GM21528 (cell line): ENCODE results near the gene BCCIP.

Experiments used
- ATAC-seq: cut with Tn5 transposase; IDR thresholded peaks from one replicate; pipeline ENCODE4 v1.9.1; 2021; ENCODE audit warnings: mild to moderate bottlenecking, moderate library complexity; ENCODE audit not compliant: unreplicated experiment, low FRiP score

The BCCIP gene

GRCh38 chr10:125797424-125797823 is 25.9 kb upstream of the BCCIP start:
- ATAC-seq: no peak

- ATAC-seq: no peak
Observed at GRCh38 chr10:125797994-125798662, 25.2 kb upstream of the BCCIP start.

GRCh38 chr10:125799451-125800182 is 23.7 kb upstream of the BCCIP start:
- ATAC-seq: no peak

DNA sequence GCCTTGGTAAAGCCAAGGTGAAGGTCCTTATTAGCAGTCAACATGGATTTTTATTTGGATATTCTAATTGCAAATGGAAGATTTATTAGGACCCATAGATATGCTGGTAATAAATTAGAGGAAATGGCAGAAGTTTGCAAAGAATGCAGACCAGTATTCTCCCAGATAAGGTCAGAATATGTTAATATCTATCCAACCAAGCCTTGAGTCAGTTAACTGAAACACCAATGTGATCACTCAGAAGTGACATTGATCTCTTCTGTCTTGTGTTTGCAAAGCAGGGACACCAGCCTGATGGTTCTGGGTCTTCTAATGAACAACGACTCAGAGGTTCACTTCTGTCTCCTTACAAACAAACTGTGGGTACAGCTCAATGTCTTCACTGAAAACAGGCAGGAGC is 21.8 kb upstream of the BCCIP start:
- ATAC-seq: no peak

DNA sequence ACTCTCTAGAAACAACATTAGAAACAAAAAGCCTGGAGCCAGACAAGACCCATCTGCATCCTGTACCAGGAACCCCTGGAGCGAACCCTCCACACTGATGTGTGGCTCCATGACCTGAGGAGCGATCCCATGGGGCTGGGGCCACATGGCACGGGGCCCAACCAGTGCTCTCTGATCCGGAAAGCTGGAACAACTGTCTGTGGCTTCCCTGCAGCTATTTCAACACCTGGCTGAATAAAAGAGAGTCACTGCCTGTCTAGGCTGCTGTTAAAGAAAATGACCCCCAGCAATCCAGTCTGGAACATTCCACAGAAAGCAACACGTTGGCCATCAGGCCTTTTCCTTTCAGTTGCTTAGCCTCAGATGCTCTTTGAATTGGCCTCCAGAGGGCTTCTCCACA is 21.2 kb upstream of the BCCIP start:
- ATAC-seq: no peak

DNA sequence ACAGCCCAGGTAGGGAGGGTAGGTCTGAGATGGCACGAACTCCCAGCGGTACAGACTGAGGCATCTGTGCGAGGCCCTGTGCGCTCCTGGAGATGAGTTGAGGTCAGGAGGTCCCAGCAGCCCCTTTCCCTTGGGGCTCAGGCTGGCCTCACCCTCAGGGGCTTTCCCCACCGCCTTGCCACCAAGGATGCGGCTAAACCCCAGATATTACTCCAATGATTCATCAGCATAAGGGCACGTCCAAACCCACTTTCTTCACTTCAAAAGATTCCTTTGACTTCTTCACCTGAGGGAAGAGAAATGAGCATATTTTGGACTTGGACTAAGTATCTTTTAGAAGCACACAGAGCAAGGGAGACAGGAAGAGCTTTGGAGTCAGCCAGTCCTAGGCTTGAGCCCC is 20.6 kb upstream of the BCCIP start:
- no peak for ATAC-seq

- no peak for ATAC-seq
Observed at GRCh38 chr10:125808047-125808446, 15.3 kb upstream of the BCCIP start.

- no peak for ATAC-seq
Observed at GRCh38 chr10:125811251-125811650, 12.1 kb upstream of the BCCIP start.

GRCh38 chr10:125812128-125812750 is 11.1 kb upstream of the BCCIP start:
- no peak for ATAC-seq

GRCh38 chr10:125815764-125816163 is 7.6 kb upstream of the BCCIP start:
- no peak for ATAC-seq

DNA sequence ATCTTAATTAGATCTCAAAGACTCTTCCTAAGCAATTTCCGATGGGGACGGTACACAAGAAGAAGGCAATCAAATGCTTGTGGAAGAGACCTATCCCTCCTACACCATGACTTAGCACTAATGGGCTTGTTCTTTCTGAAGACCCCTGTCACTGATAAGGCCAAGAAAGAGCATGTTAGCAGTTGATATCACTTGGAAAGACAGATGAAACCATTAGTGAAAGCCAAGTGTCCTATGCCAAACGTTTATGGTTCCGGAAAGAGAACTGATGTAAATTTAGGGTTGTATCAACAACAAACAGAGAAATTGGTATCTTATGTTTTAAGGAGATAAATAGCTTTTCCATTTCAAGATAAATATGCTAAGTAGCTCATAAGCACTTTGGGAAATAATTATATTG is 6.8 kb upstream of the BCCIP start:
- no peak for ATAC-seq

- ATAC-seq: no peak
Observed at GRCh38 chr10:125817337-125817946, 5.9 kb upstream of the BCCIP start.

- peak; percentile 44 for ATAC-seq
Observed at GRCh38 chr10:125820701-125821100, 2.6 kb upstream of the BCCIP start.

DNA sequence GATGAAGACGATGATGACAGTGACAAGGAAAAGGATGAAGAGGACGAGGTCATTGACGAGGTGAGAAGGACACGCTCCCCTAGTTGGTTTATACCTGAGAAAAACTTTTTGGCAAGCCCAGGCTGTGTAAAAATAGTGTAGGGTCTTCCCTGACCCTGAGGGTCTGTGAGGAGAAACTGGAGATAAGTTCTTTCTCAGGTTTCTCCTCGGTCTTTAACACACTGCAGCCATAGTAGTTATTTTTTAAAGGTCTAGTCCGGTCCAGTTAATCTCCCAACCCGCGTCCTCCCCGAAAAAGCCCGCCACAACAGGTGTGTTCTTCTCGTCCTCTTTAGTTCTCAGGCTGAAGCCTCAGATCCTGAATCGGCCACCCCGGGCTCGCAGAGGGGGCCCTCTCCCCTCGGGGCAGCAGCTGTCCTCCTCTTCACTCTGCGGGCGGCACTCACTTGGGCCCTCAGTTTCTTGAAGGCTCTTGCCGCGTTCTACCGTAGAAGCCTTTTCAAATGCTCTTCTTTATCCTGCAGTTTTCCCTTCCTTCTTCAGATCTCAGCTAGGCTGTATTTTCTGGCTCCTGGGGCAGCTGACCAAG is 411 bp downstream of the BCCIP start:
- no peak for ATAC-seq

GRCh38 chr10:125824736-125825135 is 1.4 kb downstream of the BCCIP start:
- ATAC-seq: no peak

GRCh38 chr10:125827133-125827532 is 3.8 kb downstream of the BCCIP start:
- no peak for ATAC-seq

- ATAC-seq: no peak
Observed at GRCh38 chr10:125828311-125828710, 5.0 kb downstream of the BCCIP start.

DNA sequence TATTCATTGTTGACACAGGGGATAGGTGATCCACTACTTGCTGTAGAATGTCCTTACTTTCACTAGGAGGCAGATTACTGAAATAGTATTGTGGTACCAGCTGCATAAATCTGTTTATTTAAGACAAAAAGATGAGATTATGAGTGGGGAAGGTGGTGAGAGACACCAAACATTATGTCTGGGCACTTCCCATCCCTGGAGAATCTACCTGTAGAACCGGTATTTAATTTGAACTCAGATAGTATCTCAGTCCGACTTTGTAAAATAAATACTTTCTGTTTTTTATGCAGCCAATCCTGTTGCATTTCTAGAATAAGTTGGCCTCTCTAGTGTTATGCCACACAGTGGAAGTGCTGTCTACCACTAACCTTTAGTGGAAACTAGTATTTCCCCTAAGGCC is 13.4 kb downstream of the BCCIP start:
- ATAC-seq: no peak

DNA sequence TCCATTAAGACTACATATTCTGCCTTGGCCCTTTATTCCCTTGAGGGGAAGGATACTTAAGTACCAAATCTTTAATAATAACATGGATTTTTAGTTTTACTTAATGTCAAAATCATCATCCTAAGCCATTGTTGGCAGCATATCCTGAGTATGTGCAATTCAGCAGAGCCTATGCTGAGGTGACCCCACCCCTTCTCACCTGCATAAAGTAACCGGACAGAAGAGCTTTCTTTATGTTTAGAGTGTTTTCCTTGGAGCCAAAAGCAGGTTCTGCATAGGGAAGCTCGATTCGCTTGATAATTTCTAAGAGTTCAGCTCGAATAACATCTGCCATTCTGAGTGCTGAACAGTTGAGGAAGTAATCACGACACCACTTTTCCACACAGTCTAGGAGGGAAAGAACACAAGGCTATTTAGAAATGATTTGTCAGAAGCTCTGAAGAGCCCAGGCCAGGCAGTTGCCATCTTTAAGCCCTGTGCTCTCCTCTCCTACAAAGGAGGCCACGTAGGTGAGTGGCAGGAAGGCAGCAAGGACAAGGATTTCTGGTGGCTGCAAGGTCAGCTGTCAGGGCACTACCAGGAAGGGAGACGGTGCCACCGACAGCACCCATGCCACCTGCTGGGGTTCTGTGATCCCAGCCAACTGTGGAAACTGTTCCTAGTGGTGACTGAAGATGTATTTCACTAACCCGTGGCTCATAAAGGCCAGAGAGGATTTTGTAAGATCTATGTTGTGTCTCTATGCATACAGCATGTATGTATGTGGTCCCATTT is 15.6 kb downstream of the BCCIP start:
- no peak for ATAC-seq

GRCh38 chr10:125840406-125840805 is 17.1 kb downstream of the BCCIP start:
- ATAC-seq: no peak
